HG03139 (cell line): ENCODE results near the gene KCND1.

Source experiments
- ATAC-seq: cut with Tn5 transposase; IDR thresholded peaks from one replicate; pipeline ENCODE4 v1.9.1; 2021; ENCODE audit not compliant: unreplicated experiment

The KCND1 gene

GRCh38 chrX:48914593-48915493 is 56.8 kb downstream of the KCND1 start:
- ATAC-seq, result no peak

- ATAC-seq, result no peak
Measured at GRCh38 chrX:48913605-48914366, 57.9 kb downstream of the KCND1 start.

GRCh38 chrX:48911412-48912182 is 60.0 kb downstream of the KCND1 start, which contains the start of gene SLC35A2:
Gene SLC35A2, minus strand, starts transcription at chrX:48911646. Its CDS starts 10 bp downstream, at chrX:48911636.
- peak; percentile 66 for ATAC-seq
